Measurements from ENCODE around the gene SLC34A1.

- TF ChIP-seq CTCF (IDR thresholded peaks at IDR 0.05) = no peak
- no peak for TF ChIP-seq POLR2AphosphoS5 (IDR thresholded peaks at IDR 0.05)
- no peak for TF ChIP-seq EP300 (IDR thresholded peaks at IDR 0.05)
Observed at GRCh38 chr5:177377851-177378776, 6.1 kb upstream of the SLC34A1 start.

All from gastroesophageal sphincter (tissue), 3 donors.